Endodermal cell (in vitro differentiated cells): Measurements from ENCODE around the gene FAM120B. TPM values are rescaled to one million over a fixed set of nuclear protein-coding genes. Genes with fewer than 3 reads are reported as not detected.
"Not testable (repeated sequence)": the region's sequence is repeated elsewhere in the genome, so short reads cannot be mapped to it uniquely, and the experiment has no call there.

ENCODE experiments used
- DNase-seq: peaks from one replicate; pipeline ENCODE4 v3.0.0-alpha.2; 2017
- H3K27ac ChIP-seq: 2 replicates; pipeline ENCODE4 v1.5.1; 2013; ENCODE audit warnings: mild to moderate bottlenecking, low read depth, low read length, moderate library complexity
- H3K27me3 ChIP-seq: 2 replicates; pipeline ENCODE4 v1.6.1; 2013; ENCODE audit warnings: mild to moderate bottlenecking, low read length, moderate library complexity; ENCODE audit not compliant: insufficient read depth, control insufficient read depth, poor library complexity, severe bottlenecking
- H3K36me3 ChIP-seq: 2 replicates; pipeline ENCODE4 v1.7.0; 2013; ENCODE audit warnings: mild to moderate bottlenecking, low read length, moderate library complexity; ENCODE audit not compliant: control insufficient read depth, insufficient read depth
- H3K4me1 ChIP-seq: one replicate; pipeline ENCODE4 v1.7.0; 2013; ENCODE audit warnings: low read length; ENCODE audit not compliant: control insufficient read depth, insufficient read depth
- H3K4me3 ChIP-seq: 2 replicates; pipeline ENCODE4 v1.5.1; 2013; ENCODE audit warnings: mild to moderate bottlenecking, low read length, moderate library complexity
- H3K9ac ChIP-seq: 2 replicates; pipeline ENCODE4 v1.6.1; 2013; ENCODE audit warnings: mild to moderate bottlenecking, low read length, moderate library complexity; ENCODE audit not compliant: poor library complexity, severe bottlenecking; ENCODE audit errors: extremely low read depth
- H3K9me3 ChIP-seq: 2 replicates; pipeline ENCODE4 v1.6.1; 2013; ENCODE audit warnings: mild to moderate bottlenecking, low read length, moderate library complexity; ENCODE audit not compliant: control insufficient read depth
- H3K27ac Mint-ChIP-seq: 2 replicates; pipeline ENCODE4 v1.8.0; 2020; ENCODE audit warnings: mixed read lengths
- H3K27me3 Mint-ChIP-seq: 2 replicates; pipeline ENCODE4 v1.8.0; 2021; ENCODE audit warnings: mild to moderate bottlenecking, mixed read lengths; ENCODE audit not compliant: insufficient read depth
- H3K36me3 Mint-ChIP-seq: 2 replicates; pipeline ENCODE4 v1.8.0; 2020; ENCODE audit warnings: low read depth, mixed read lengths
- H3K4me1 Mint-ChIP-seq: 2 replicates; pipeline ENCODE4 v1.8.0; 2020; ENCODE audit warnings: mixed read lengths
- H3K4me3 Mint-ChIP-seq: 2 replicates; pipeline ENCODE4 v1.8.0; 2020; ENCODE audit warnings: mild to moderate bottlenecking, moderate library complexity, mixed read lengths
- H3K9me3 Mint-ChIP-seq: 2 replicates; pipeline ENCODE4 v1.8.0; 2020; ENCODE audit warnings: mild to moderate bottlenecking, mixed read lengths
- CTCF ChIP-seq: fragments of 200-600 bp; sonication (generic); conservative IDR thresholded peaks from 2 replicates; pipeline ENCODE4 v1.5.0; 2021; ENCODE audit warnings: antibody characterized with exemption, mild to moderate bottlenecking
- WGBS, 2 experiments: methylation state at CpG; one replicate each; pipeline versions ENCODE4 v1.1.5 to v1.1.7; 2013; ENCODE audit warnings: missing lambda C conversion rate in 2 of 2, mixed read lengths in 1 of 2; ENCODE audit not compliant: insufficient coverage in 1 of 2, insufficient read length in 1 of 2; 5-methylcytosine and 5-hydroxymethylcytosine counted together
- total RNA-seq, 2 donors: library from RNA; stranded (reverse); fragmentation: NEBNext Ultra II Directional in 1 of 2; extraction: Animal tissue kit (Norgen Biotek cat#: 25700) in 1 of 2; gene quantifications; 2 replicates in 1 of 2; 3 replicates in 1 of 2; pipeline ENCODE4 v1.2.1, GENCODE V29; 2021

Gene FAM120B
- total RNA-seq, 2 donors from 2014 or later, result 25.7 to 27.5 TPM

GRCh38 chr6:170393033-170393432 is 86.5 kb downstream of the FAM120B start:
- Mint-ChIP-seq H3K27ac (no peak overlapping the region), H3K4me1 (no peaks in the 10 kb centered on the region), H3K4me3 (no peak overlapping the region), H3K9me3 (peaks cover 5% of the 10 kb centered on the region), H3K27me3 (no peaks in the 10 kb centered on the region), H3K36me3 (peaks cover 74% of the 10 kb centered on the region)
- Histone ChIP-seq H3K9me3 (no peaks in the 10 kb centered on the region), H3K36me3 (peaks cover 43% of the 10 kb centered on the region), H3K27ac (no peak overlapping the region), H3K4me1 (no peaks in the 10 kb centered on the region), H3K9ac (no peak overlapping the region), H3K4me3 (no peak overlapping the region), H3K27me3 (no peaks in the 10 kb centered on the region)
- DNase-seq, result no peak
- 79 to 95% methylated on average over 3 to 7 of the region's 7 CpGs for WGBS, 2 experiments
- TF ChIP-seq CTCF, result peak; percentile 20

DNA sequence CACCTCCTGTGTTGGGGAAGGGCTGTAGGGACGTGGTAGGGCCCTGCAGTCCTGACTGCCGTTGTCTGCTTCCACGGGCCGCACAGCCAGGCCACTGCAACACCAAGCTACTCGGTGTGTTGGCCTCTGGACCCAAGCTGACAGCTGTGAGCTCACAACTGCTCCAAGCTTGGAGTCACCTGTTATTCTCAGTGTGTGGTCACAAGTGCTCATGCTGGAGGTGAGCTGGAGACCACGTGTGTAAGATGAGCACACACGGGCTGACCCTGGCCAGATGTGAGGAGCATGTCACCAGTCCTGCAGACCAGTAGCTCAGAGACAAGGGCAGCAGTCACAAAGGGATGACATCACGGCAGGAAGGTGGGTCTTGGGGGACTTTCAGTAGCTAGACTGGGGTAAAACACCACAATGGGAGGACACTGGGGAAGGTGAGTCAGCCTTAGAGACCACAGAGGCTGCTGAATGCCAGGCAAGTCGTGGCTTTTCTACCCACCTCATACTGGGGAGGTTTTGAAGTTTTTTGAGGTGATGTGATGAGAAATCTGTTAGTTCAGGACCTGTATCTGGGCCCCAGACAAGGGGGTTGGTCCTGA is 87.3 kb downstream of the FAM120B start:
- peaks cover 68% of the 10 kb centered on the region for H3K36me3 Mint-ChIP-seq
- WGBS, 2 experiments, result 90 to 97% methylated on average over 9 of the region's 9 CpGs
- Histone ChIP-seq H3K27ac (no peak overlapping the region), H3K4me3 (no peak overlapping the region), H3K9ac (no peak overlapping the region), H3K27me3 (no peaks in the 10 kb centered on the region), H3K36me3 (peaks cover 36% of the 10 kb centered on the region), H3K4me1 (no peaks in the 10 kb centered on the region), H3K9me3 (no peaks in the 10 kb centered on the region)
- no peak overlapping the region for H3K27ac Mint-ChIP-seq
- H3K4me1 Mint-ChIP-seq, result no peaks in the 10 kb centered on the region
- H3K9me3 Mint-ChIP-seq, result peaks cover 5% of the 10 kb centered on the region
- no peak overlapping the region for H3K4me3 Mint-ChIP-seq
- H3K27me3 Mint-ChIP-seq, result no peaks in the 10 kb centered on the region
- no peak for DNase-seq
- no peak for TF ChIP-seq CTCF

DNA sequence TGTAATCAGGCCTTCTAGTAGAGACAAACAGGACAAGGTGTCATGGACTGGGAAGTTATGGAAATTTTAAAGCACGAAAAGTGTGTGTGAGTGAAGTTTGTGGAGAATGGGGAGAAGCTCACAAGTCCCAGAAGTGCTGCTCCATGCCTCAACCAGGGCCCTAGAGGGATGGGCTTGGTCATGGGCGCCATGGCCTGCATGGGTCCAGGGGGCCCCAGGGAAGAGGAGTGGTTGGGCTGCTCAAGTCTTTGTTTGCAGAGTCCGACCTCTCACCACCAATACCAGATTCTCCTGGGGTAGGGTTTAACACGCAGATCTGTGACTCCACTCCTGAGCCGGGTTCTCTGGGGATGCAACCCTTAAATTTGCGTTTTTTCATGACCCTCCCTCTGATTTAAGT is 88.4 kb downstream of the FAM120B start:
- Histone ChIP-seq H3K36me3 (peaks cover 33% of the 10 kb centered on the region), H3K27me3 (no peaks in the 10 kb centered on the region), H3K4me1 (no peaks in the 10 kb centered on the region), H3K9me3 (no peaks in the 10 kb centered on the region), H3K4me3 (no peak overlapping the region), H3K9ac (no peak overlapping the region), H3K27ac (no peak overlapping the region)
- TF ChIP-seq CTCF, result no peak
- H3K4me1 Mint-ChIP-seq, result no peaks in the 10 kb centered on the region
- WGBS, 2 experiments, result 93 to 98% methylated on average over 5 to 6 of the region's 6 CpGs
- H3K4me3 Mint-ChIP-seq, result no peak overlapping the region
- no peak overlapping the region for H3K27ac Mint-ChIP-seq
- H3K9me3 Mint-ChIP-seq, result peaks cover 5% of the 10 kb centered on the region
- no peaks in the 10 kb centered on the region for H3K27me3 Mint-ChIP-seq
- no peak for DNase-seq
- H3K36me3 Mint-ChIP-seq, result peaks cover 57% of the 10 kb centered on the region

- not testable (repeated sequence) for H3K27me3 Mint-ChIP-seq, DNase-seq, H3K27ac Mint-ChIP-seq, H3K4me3 Mint-ChIP-seq, H3K27ac ChIP-seq, H3K9ac ChIP-seq, H3K27me3 ChIP-seq, H3K9me3 Mint-ChIP-seq, H3K9me3 ChIP-seq, H3K4me3 ChIP-seq, H3K4me1 ChIP-seq
- WGBS, 2 experiments, result 40% methylated on average over 1 of the region's 1 CpG; no CpG with 5 or more reads in 1 of the 2 experiments
- peaks cover 16% of the 10 kb centered on the region for H3K36me3 ChIP-seq
- Mint-ChIP-seq H3K36me3 (peaks cover 38% of the 10 kb centered on the region), H3K4me1 (peaks cover 16% of the 10 kb centered on the region)
Measured at GRCh38 chr6:170398743-170399369, 92.3 kb downstream of the FAM120B start.

- Histone ChIP-seq H3K4me1 (peaks cover 12% of the 10 kb centered on the region), H3K36me3 (peaks cover 15% of the 10 kb centered on the region)
- Mint-ChIP-seq H3K4me1 (peaks cover 20% of the 10 kb centered on the region), H3K36me3 (peaks cover 40% of the 10 kb centered on the region)
- not testable (repeated sequence) for H3K9me3 Mint-ChIP-seq, H3K4me3 ChIP-seq, H3K9me3 ChIP-seq, H3K4me3 Mint-ChIP-seq, H3K27me3 ChIP-seq, H3K27me3 Mint-ChIP-seq, H3K27ac ChIP-seq, H3K27ac Mint-ChIP-seq, H3K9ac ChIP-seq, DNase-seq
- 50 to 72% methylated on average over 2 of the region's 2 CpGs for WGBS, 2 experiments
Measured at GRCh38 chr6:170399955-170400558, 93.5 kb downstream of the FAM120B start.
